ENCODE results near the gene GRIK1.

DNA sequence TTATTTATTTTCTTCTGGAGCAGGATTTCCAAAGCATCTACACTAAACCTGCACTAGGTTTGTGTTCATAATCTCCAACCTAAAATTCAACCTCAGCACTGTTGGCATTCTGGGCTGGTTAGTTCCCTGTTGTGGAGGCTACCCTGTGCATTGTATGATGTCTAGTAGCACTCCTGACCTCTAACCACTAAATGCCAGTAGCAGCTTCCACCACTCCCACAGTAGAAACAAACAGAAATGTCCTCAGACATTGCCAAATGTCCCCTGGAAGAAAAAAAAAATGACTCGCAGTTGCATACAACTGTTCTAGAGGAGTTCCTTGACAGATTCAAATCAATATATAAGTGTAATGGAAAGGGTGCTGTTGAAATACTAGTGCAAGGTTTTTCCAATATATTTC, 18.9 kb downstream of the GRIK1 start:
- TF ChIP-seq POLR2A (IDR thresholded peaks at IDR 0.05) (no peak), EP300 (IDR thresholded peaks at IDR 0.05) (no peak)
- TF ChIP-seq, protein P1, sequence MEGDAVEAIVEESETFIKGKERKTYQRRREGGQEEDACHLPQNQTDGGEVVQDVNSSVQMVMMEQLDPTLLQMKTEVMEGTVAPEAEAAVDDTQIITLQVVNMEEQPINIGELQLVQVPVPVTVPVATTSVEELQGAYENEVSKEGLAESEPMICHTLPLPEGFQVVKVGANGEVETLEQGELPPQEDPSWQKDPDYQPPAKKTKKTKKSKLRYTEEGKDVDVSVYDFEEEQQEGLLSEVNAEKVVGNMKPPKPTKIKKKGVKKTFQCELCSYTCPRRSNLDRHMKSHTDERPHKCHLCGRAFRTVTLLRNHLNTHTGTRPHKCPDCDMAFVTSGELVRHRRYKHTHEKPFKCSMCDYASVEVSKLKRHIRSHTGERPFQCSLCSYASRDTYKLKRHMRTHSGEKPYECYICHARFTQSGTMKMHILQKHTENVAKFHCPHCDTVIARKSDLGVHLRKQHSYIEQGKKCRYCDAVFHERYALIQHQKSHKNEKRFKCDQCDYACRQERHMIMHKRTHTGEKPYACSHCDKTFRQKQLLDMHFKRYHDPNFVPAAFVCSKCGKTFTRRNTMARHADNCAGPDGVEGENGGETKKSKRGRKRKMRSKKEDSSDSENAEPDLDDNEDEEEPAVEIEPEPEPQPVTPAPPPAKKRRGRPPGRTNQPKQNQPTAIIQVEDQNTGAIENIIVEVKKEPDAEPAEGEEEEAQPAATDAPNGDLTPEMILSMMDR (IDR thresholded peaks at IDR 0.05) = no peak

Measured in suprapubic skin (tissue), 3 donors.